CD1c-positive myeloid dendritic cell (primary cell): ENCODE data around the gene C6orf136.

Source experiments
- DNase-seq: peaks from one replicate; pipeline ENCODE4 v3.0.0-alpha.2; 2016; ENCODE audit errors: extremely low spot score

Gene C6orf136

DNA sequence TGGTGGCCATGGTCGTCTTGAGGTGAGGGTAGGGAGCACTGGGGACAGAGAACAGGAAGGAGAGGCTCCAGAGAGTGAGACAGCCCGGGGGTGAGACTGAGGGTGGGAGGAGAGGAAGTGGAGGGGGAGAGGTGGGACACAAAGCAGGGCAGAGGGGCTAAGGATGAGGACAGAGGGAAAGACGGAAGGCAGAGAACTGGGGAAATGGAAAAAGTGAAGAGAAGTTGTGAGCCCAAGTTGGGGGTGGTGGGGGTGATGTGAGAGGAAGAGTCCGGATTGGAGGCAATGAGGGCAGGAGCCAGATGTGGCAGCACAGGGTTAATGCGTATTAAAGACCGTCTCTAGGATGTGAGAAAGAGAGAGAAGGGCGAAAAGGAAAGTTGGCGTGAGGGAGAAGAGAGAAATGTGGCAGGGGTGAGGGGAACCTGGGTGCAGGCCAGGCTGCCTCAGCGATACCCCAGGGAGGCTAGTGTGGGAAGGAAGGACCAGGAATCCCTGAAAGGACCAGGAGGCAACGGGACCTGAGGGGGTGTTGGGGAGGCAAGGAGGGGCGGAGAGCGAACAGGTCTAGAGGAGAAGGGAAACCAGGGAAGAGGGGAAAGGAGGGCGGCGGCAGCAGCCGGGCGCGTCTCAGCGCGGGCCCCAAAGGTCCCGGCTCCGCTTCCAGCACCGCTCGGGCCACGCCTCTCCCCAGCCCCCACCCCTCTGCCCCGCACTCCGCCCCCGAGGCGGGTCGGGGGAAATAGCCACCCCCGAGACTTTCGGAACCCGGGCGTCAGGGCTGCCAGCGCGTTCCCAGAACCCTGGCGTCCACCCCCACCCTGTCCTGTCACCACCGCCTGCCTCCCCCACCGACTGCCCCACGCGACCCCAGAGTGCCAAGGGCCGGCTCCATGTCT is 39.3 kb downstream of the C6orf136 start, which contains the start of gene PPP1R18:
Gene PPP1R18, minus strand, starts transcription at position 637 of the 899 bp plus-strand sequence. Its CDS starts 627 bp downstream, at position 10.
- peak; percentile 84 for DNase-seq

GRCh38 chr6:30686908-30687658 is 40.1 kb downstream of the C6orf136 start:
- DNase-seq, result peak; percentile 95

DNA sequence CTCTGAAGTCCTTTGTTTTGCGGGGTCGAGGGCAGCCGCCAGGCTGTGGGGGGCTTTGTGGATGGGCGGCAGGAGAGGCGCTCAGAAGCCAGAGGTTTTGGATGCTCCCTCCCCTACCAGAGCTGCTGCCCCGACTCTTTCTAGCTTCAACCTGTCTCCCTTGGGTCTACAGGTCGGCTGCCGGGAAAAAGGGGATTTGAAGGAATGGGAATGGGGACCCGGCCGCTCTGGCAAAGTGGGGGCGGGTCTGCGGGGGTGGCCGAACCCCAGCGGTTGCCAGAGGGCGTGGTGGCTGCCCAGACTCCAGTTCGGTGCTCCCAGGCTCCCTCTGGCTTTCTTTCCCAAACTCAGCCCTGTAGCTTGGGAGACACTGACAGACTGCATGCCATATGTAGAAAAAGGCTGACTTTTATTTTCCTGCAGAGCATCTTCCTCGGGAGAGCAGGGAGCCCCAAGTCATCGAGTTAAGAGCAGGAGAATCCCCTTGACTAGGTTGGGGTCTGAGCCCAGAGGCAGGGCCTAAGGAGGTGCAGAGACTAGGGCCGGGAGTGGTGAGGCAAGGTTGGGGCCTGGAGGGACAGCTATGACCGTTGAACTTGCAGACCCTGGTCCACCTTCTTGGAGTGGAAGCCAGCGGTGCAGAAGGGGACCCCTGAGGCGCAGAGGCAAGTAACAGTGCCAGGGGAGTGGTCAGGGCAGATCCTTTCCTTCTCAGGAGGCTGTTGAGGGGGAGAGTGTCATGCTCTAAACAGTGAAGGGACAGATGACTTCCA is 40.9 kb downstream of the C6orf136 start:
- DNase-seq, result no peak

DNA sequence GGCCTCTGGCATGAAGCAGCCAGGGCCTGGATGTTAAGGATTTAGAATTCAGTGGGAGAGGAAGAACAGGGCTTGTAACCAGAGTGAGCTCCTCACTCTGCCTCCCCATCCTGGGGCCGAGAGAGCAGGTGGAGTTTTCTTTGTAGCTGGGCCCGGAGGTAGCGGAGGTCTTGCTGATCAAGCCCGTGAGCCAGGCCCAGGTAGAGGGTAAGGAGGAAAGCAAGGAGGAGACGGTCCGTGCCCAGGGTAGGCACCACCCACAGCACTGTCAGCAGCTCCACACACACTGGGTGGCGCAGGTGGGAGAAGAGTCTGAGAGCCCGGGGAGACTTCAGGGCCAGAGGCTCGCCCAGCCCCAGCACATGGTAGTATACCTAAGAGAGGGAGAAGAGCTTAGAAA is 41.6 kb downstream of the C6orf136 start:
- DNase-seq, result no peak

DNA sequence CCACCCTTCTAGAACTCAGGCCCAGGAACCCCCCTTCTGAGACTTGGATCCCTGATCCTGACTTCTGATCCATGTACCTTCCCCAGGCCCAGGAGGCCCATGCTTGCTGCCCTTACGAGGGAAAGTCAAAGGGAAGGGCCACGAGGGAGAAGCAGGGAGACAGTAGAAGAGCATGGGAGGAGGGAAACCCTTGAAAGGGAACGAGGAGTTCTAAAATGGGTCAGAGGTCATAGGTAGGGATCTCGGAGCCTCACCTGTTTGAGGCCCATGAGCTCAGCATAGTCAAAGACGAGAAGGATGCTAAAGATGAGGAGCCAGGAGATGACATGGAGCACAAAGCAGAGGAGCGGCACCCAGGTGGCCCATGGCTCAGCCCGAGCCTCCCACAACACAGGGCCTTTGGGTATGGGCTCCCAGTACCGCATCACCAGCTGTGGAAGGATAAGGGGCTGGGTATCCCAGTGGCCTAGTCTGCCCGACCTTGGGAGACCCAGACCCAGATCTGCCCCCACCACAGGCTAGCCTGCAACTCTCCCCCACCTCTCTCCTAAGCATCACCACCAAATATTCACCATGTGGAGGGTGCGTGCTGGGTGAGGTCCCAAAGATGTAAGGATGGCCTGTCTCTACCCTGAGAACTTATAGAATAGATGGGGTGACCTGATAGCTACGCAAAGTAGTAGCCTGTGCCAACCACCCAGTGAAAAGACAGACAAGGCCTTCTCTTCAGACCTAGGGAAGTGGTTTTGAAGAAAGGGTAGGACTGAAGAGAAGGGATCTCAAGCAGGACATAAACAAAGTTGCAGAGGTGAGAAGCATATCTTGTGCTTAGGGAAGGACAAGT is 42.3 kb downstream of the C6orf136 start:
- DNase-seq, result no peak

DNA sequence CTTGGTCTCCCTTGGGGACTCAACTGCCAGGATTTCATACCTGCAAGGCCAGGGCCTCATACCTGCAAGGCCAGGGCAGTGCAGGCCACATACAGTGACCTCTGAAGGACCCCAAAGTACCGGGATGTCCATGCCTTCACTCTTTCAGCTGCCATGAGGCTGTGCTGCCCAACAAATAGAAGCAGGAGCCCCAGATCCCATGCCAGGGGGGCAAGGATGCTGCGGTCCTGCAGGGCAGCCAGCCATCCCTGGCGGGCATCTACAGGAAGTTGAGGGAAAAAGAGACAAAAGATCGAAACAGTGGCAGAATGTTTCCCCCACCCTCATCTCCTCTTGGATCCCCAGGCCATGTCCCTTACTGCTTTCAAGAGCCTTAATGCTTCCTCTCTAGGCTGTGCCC is 43.1 kb downstream of the C6orf136 start:
- DNase-seq, result no peak

DNA sequence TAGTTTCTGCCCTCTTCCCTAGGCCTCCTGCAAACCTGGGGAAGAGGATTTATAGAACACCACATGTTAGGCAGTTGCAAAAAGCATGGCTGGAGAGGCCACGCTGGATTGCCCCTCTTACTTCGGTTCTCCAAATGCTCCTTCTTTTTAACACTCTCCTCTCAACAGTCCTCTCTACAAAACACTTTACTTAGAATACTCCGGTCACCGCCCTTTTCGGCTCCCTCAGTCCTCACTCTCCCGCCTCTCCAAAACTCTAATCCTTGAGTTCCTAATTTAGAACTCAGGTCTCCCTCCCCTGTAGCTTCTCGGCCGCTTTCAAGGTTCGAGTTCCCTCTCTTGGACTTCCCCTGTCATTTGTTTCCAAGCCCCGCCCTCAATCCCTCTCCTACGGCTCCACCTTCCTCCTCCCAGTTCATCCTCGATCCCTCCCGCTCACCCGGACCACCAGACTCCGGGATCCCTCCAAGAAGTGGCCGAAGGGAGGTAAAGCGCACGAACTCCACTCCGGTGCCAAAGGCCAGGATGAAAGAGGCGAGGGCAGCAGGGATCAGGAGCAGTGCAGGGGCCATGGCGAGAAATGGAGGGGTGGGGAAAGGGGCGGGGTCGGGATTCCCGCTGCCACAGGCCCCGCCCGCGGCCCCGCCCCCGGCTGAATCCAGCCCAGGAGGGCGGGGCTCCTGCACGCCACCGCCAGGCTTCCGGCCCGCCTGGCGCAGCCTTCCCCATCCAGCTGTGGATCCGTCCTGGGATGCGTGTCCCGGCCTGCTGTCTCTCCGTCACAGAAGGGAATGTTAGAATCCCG is 43.7 kb downstream of the C6orf136 start, which contains the start of gene NRM:
Gene NRM, minus strand, starts transcription at position 582 of the 805 bp plus-strand sequence. Its CDS starts 10 bp downstream, at position 572.
- peak; percentile 91 for DNase-seq

- no peak for DNase-seq
Observed at GRCh38 chr6:30691208-30691847, 44.4 kb downstream of the C6orf136 start.

DNA sequence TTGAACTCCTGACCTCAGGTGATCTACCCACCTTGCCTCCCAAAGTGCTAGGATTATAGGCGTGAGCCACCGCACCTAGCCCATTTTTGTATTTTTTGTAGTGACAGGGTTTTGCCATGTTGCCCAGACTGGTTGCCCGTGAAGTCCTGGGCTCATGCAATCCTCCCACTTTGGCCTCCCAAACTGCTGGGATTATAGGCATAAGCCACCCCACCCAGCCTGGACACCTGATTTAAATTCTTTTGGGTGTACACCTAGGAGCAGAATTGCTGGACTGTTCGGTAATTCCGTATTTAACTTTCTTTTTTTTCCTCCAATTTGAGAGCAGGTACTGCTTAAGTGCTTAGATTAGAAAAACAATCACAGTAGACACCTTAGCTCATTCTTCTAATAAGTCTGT is 49.5 kb downstream of the C6orf136 start:
- no peak for DNase-seq

DNA sequence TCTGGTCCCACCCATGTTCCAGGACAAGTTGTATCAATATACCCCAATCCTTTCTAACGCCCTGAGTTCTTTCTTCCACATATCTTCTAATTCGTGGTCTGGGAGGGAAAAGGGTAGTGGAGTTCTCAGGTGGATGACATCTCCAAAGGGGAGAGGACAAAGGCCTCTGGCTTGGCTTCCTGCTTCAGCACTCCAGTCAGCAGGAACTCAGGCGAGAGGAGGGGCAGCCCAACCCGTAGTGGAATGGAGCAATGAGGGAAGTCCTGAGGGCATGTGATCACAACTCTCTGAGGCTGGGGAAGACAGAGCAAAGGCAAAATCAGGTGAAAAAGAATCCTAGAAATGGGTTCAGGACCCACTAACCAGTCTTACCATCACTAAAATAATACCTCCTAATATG is 53.4 kb downstream of the C6orf136 start:
- DNase-seq, result peak; percentile 61
